ENCODE results near the gene RAPGEF1.
"Not testable (repeated sequence)": the region's sequence is repeated elsewhere in the genome, so short reads cannot be mapped to it uniquely, and the experiment has no call there.

Gene RAPGEF1, protein sequence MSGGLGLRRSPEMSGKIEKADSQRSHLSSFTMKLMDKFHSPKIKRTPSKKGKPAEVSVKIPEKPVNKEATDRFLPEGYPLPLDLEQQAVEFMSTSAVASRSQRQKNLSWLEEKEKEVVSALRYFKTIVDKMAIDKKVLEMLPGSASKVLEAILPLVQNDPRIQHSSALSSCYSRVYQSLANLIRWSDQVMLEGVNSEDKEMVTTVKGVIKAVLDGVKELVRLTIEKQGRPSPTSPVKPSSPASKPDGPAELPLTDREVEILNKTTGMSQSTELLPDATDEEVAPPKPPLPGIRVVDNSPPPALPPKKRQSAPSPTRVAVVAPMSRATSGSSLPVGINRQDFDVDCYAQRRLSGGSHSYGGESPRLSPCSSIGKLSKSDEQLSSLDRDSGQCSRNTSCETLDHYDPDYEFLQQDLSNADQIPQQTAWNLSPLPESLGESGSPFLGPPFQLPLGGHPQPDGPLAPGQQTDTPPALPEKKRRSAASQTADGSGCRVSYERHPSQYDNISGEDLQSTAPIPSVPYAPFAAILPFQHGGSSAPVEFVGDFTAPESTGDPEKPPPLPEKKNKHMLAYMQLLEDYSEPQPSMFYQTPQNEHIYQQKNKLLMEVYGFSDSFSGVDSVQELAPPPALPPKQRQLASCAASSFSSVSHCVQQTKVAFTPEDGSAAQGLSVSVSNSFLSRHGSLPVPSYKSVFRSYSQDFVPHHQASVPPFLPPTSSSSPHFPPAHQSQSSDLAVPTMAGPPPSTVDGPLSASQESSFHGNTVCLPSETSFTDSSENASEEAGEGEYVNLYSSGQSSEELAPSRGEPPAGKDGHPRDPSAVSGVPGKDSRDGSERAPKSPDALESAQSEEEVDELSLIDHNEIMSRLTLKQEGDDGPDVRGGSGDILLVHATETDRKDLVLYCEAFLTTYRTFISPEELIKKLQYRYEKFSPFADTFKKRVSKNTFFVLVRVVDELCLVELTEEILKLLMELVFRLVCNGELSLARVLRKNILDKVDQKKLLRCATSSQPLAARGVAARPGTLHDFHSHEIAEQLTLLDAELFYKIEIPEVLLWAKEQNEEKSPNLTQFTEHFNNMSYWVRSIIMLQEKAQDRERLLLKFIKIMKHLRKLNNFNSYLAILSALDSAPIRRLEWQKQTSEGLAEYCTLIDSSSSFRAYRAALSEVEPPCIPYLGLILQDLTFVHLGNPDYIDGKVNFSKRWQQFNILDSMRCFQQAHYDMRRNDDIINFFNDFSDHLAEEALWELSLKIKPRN (N-terminal part only)

DNA sequence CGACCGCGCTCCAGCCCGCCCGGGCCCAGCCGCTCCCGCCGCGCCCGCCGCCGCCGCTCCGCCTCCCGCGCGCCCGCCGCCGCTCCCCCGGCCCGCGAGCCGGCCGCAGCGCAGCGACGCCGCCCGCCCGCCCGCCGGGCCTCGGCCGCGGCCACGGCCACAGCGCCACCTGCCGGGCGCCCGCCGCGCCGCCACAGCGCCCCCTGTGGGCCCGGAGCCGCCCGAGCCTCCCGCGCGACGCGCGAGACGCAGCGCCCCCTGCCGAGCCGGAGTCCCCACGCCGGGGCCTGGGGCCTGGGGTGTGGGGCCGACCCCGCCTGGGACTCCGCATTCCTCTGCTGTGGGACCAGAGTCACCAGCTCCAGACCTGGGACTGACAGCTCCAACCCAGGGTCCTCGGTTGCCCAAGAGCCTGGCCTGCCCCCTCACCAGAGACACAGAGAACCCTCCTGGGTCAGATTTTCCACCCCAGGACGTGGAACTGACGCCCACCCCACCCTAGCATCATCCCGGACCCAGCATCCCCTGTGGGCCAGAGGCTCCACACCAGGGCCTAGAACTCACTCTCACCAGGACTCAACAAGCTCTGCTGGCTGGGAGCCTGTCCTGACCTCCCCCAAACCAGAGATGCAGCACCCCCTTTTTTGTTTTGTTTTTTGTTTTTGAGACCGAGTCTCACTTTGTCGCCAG, at the start of gene RAPGEF1:
RAPGEF1 (minus strand) TSS at position 118 of the 690 bp plus-strand sequence. CDS start 246 bp downstream, outside the sequence.
- DNase-seq, result peak; percentile 76 to 82 (median 79)

DNA sequence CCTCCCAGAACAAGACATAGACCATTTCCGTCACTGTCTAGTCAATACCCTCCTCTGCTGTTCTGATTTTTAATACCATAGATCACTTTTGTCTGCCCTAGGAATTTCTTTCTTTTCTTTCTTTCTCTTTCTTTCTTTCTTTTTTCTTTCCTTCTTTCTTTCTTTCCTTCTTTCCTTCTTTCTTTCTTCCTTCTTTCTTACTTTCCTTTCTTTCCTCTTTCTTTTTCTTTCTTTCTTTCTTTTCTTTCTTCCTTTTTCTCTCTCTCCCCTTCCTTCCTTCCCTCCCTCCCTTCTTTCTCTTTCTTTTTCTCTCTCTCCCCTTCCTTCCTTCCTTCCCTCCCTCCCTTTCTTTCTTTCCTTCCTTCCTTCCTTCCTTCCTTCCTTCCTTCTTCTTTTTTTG, 49.0 kb upstream of the RAPGEF1 start:
- no peak for DNase-seq

DNA sequence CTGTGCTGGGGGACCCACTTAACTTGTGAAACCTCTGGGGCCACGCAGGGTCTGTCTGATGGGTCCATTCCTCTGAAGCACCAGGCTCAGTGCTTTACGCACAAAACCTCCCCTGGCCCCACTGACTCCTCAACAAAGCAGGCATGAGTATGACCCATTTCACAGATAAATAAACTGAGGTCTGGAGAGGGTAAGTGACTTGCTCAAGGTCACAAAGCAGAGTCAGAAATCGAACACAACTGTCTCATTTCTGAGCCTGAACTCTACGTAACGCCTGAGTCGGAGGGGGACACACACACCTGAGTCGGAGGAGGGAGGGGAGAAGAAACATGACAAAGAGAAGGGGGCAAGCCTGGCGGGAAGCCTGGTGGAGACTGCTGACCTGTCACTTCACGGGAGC, 48.0 kb upstream of the RAPGEF1 start:
- no peak for DNase-seq

DNA sequence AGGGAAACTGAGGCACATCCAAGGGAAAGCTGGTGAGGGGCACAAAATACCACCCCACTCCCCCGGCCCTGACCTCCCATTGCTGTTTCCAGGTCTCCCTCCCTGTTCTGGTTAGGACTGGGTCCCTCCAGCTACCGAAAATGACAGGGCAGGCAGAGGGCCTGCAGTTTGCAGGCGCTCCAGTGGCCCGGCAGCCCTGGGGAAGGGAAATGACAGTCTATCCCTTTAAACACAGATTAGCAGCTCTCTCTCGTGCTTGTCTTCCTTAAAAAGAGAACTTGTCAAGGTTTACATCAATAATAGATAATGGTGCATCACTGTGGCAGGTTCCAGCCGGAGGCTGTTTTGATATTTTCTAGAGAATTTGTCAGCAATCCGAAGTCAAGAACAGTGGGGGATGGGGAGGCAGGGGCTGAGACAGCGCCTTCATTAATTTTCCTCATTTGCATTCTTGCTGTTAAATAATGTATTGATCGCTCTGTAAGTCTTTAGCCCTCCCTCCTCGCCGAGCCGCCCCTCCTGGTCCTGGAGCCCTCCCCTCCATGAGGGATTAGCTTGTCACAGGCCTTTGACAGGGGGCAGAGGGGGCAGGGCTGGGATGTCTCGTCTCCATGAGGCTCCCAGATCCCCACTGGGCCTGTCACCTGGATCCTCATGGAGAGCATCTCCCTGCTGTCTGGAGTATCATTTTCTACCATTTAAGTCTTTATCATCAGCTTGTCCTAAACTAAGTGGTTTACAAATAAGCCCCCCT, 45.0 kb upstream of the RAPGEF1 start:
- DNase-seq, result no peak

DNA sequence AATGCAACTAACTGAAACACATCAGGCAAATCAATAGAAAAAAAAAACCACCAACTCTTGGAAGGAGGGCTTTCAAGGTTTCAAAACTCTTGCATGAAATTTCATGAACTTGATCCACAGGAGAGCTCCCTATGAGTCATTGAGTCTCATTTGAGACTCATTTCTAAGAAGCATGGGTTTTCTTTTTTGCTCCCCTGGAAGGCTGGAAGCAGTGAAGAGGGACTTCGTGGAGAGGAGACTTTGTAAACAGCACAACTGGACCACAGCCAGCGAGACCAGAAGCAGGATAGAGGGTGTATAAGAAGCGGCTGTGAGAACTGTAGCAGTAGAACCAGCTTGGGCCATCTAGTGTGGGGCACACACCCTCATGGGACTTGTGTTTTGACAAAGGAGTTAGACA, 41.2 kb upstream of the RAPGEF1 start:
- no peak for DNase-seq

DNA sequence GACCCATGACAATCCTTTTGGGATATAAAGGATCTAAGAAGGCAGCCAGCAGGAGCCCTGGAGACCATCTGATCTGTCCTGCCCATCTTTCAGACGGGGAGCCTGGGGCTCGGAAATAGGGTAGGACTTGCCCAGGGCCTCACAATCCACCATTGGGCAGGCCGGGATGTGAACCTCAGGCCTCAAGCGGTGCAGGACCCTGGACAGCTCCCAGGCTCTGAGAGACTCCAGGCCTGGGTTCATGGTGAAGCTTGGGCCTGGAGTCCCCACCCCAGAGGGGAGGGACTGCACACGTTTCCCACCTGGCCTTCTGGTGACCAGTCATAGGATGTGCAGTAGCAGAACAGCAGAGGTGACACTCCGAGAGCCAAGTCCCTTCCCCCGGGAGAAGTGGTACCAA, 36.6 kb upstream of the RAPGEF1 start:
- DNase-seq, result no peak

DNA sequence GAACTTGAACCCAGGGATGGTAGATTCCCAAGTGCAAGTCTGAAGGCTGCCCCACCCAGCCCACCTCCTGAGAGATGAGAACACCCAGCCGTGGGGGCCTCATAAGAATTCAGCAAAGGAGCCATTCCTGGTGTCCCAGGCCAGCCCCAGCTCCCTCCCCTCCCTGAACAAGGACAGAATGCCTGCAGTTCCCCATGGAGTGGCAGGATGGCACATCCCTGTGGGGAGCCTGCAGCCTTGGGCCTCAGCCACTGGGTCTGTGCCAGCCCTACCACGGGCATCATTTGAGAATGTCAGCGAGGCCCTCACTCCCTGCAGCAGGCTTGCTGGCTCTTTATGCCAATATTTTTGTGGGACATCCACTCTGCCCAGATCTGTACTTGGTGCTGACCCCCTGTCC, 36.2 kb upstream of the RAPGEF1 start:
- no peak for DNase-seq

DNA sequence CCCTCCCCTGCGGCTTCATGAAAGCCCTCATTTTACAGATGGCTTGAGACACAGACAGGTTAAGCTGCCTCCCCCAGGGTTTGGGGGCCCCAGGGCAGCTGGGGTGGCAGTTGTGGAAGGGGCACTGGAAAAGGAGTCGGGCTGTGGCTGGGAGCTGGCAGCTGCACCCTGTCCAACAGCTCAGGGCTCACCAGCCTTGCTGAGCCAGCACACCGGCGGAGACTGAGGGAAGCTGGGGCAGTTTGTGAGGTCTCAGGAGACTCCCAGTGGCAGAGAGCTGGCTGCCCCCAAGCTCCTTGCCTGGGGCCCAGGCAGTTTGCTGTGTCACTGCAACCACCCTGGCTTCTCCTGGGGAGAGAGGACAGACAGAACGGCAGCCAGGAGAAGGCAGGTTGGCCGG, 34.8 kb upstream of the RAPGEF1 start:
- no peak for DNase-seq

DNA sequence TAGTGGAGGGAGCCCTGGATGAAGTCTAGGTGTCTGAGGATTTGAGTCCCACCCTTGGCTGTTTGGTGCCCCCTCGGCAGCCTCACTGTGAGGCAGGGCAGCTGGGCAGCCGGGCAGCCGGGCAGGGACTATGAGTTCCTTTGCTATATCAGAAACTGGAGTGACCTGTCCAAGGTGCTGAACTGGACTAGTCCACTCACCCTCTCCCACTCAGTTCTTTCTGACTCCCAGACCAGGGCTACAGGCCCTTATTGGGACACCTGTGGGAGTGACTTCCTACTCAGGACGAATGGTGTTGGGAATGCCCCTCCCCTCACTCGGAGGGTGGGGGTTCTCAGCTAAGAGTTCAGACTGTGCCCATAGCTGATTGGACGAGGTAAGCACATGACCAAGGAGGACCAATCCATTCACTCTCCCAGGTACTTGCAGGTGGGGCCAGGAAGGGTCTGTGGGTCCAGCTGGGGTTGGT, 34.1 kb upstream of the RAPGEF1 start:
- no peak for DNase-seq

DNA sequence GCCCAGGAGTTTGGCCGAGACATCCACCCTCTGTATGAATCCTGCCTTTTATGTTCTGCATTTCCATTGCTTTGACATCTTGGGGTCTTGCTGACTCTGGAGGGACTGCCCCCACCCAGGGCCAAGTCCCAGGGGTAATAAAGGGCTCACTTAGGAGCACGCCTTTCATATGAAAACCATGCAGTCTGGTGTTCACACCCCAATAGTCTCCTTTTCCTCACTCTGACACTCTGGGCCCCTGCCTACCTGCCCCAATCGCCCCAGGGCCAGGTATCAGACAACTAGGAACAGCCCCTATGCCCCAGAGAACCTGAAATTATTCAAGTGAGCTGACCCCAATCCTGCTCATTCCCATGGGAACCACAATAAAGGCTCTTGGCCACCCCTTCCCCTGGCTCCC, 33.1 kb upstream of the RAPGEF1 start:
- DNase-seq, result no peak

DNA sequence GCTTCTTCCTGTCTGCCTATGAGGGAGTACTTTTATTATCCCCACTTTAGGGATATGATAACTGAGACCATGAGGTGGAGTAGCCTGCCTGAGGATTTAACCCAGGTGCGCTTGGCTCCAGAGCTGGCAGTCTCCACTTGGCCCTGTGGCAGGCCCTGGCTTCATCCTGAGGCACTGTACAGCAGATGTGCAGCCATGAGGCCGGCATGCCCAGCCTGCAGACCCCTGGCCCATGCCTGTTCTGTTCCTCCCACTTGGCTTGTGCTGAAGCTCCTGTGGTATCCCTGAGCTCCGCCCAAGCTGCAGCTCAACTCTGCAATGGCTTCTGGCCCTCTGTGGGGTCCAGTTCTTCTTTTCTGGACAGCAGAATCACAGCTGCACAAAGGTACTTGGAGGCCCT, 31.8 kb upstream of the RAPGEF1 start:
- no peak for DNase-seq

DNA sequence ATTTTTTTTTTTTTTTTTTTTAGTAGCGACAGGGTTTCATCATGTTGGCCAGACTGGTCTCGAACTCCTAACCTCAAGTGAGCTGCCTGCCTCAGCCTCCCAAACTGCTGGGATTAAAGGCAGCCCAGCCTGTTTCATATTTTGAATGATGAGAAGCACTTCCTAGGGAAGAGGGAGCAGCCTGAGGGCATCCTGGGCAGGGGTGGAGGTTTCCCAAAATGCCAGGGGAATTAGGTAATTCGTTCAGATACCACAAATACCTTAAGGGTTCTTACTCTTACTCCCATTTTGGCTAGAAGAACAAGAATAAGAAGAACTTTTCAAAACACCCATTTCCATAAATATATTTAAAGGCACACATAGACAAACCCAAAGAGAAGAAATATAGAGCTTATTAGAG, 29.5 kb upstream of the RAPGEF1 start:
- DNase-seq, result no peak

DNA sequence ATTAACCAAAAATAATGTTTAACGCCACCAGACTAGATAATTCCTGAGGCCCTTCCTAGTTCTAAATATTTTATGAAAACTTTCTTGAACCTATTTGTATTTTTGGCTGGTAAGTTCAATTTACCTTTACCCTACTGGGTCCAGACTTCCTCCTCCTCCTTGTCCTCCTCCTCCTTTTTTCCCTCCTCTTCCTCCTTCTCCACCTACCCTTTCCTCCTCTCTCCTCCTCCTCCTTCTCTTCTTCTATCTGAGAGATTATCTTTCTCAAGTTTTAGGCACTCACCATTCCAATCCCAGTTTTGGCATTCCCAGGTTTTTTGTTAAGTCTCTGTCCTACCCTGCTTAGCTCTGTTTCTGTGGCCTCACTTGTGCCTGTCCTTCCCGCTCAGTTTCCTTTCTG, 24.7 kb upstream of the RAPGEF1 start:
- DNase-seq, result no peak

DNA sequence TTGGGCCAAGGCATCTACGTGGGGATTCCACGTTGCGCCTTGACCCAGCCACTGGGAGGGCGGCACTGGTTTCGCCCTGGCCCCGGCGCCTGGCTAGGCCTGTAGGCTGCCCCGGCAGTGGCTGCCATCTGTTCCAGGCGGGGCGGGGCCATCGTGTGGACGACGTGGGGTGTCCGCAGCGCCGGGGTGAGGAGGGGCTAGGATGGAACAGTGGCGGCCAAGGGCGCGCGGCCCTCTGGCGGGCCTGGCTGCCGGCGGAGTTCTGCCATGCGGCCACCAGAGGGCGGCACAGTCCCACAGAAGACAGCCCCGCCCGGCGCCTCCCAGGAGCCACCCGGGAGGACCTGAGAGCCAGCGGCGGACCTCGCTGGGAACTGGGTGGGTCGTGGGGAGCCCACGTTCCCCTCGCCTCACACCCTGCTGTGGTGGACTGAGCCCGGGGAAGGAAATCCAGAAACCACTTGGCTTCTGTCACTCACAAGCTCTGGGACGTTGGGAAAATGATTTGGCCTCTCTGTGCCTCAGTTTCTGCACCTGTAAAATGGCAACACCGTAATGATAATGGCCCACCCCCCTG, 22.6 kb upstream of the RAPGEF1 start:
- DNase-seq, result peak; percentile 56 to 72 (median 64)

DNA sequence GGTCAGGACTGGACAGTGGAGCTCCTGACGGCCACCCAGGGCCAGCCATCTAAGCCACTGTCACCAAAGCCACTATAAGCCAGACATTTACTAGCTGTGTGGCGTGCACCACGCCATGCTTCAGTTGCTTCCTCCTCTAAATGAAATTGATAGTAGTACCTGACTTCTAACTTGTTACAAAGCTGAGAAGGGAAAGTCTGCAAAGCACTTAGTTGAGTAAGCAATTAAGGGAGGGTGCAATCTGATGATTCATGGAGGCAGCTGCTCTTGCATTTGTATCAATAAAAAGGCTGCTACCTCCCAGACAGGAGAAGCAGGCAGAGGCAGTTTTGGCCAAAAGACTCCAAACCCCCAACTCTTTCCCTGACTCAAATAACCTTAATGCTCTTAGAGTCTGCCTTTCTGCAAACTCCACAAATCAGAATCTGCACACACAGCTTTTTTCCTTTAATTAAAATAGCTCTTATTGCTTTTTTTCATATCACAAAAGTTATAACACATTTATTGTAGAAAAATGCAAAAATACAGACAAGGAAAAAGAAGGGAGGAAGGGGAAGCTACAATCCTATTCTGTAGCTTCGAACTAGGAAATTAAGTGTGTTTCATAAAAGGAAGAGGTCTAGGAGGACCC, 19.3 kb upstream of the RAPGEF1 start:
- DNase-seq, result no peak

DNA sequence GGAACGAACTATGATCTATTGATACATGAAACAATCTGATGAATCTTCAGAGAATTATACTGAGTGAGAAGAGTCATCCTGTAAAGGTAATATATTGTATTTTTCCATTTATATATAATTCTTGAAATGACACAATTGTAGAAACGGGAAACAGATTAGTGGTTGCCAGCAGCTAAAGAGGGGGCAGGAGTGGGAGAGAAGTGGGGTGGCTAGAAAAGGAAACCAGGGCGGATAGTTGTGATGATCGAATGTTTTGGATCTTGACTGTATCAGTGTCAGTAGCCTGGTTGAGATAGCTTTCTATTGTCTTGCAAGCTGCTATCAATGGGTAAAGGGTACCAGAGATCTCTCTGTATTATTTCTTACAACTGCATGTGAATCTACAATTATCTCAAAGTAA, 17.7 kb upstream of the RAPGEF1 start:
- no peak for DNase-seq

DNA sequence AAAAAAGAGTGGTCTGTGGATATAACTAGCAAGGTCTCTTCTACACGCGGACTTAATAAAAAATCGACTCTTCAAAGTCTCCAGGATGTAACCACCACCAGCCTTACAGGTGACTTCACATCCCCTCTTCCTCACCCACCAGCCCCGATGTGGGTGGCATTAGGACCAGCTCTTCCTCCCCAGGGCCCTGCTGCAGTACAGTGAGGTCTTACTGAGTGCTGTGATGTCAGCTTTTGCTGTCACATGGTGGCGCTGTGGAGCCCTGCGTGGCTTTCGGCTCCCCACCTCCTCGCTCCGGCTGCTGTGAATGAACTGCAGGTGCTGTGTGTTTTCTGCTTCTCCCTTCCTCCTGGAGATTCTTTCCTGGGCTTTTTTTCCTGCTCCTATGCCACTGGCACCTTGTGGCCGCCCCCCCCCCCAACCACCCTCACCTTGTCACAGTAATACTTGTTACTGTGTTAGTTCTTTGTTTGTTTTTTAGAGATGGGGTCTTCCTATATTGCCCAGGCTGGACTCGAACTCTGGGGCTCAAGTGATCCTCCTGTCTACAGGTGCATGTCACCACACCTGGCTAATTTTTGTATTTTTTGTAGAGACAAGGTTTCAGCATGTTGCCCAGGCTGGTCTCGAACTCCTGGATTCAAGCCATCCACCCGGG, 15.8 kb upstream of the RAPGEF1 start:
- DNase-seq, result peak; percentile 61 to 81 (median 74)

DNA sequence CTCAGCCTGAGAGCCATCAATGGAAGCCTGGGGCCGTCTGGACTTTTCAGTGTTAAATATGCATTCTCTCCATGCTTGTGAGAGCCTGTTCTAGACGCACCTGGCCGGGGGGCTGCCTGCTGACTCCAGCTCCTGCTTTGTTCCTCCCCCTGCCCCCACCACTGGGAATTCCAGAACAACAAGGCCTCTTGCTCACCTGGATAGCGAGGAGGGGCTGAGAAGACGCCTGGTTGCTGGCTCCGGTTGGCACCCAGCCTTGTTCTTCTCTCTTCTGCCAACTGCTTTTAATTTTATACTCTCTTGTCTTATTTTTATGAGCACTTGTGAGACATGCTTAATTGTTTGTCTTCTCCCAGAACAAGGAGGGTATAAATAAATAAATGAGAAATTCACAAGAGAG, 15.0 kb upstream of the RAPGEF1 start:
- DNase-seq, result no peak

DNA sequence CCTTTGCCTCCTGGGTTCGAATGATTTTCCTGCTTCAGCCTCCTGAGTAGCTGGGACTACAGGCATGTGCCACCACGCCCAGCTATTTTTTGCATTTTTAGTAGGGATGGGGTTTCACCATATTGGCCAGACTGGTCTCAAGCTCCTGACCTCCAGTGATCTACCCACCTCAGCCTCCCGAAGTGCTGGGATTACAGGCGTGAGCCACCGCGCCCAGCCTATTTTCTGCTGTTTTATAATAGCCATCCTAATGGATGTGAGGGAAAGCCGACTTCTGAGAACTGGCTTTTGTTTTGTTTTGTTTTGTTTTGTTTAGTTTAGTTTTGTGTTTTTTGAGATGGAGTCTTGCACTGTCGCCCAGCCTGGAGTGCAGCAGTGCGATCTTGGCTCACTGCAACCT, 13.9 kb upstream of the RAPGEF1 start:
- not testable (repeated sequence) for DNase-seq

DNA sequence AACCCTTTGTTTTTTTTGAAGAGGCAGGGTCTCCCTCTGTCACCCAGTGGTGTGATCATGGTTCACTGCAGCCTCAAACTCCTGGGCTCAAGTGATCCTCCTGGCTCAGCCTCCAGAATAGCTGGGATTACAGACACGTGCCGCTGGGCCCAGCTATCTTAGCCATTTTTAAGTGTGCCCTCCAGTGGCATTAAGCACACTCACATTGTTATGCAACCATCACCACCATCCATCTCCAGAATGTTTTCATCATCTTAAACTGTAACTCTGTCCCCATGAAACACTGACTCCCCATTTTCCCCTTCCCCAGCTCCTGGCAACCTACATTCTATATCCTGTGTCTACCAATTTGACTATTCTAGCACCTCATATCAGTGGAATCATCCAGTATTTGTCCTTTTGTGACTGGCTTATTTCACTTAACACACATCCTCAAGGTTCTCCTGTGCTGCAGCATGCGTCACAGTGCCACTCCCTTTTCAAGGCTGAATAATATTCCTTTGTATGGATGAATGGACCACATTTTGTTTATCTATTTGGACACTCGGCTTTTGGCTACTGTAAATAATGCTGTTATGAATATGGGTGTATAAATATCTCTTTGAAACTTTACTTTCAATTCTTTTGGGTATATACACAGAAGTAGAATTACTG, 12.5 kb upstream of the RAPGEF1 start:
- DNase-seq, result no peak
